Cardiac atrium fibroblast (primary cell): ENCODE results near the gene DGCR2. TPM values are rescaled to one million over a fixed set of nuclear protein-coding genes. Genes with fewer than 3 reads are reported as not detected.

Experiments used
- total RNA-seq: library from RNA; depleted of rRNA; stranded (reverse); fragments of >200 nt; gene quantifications from 2 replicates; pipeline ENCODE4 v1.2.3, GENCODE V29; 2015

DGCR2 gene, protein sequence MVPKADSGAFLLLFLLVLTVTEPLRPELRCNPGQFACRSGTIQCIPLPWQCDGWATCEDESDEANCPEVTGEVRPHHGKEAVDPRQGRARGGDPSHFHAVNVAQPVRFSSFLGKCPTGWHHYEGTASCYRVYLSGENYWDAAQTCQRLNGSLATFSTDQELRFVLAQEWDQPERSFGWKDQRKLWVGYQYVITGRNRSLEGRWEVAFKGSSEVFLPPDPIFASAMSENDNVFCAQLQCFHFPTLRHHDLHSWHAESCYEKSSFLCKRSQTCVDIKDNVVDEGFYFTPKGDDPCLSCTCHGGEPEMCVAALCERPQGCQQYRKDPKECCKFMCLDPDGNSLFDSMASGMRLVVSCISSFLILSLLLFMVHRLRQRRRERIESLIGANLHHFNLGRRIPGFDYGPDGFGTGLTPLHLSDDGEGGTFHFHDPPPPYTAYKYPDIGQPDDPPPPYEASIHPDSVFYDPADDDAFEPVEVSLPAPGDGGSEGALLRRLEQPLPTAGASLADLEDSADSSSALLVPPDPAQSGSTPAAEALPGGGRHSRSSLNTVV
- 33.9 and 39.9 TPM in 2 replicates for total RNA-seq

GRCh38 chr22:19122143-19122751 lies at the start of gene DGCR2:
Gene DGCR2, minus strand, starts transcription at chr22:19122412. Its CDS starts 206 bp downstream, at chr22:19122206.

GRCh38 chr22:19149991-19150390 lies 27.8 kb upstream of the DGCR2 start, which contains the start of gene GSC2:
Gene GSC2, minus strand, starts transcription at chr22:19150292. Its CDS starts 9 bp downstream, at chr22:19150283.

DNA sequence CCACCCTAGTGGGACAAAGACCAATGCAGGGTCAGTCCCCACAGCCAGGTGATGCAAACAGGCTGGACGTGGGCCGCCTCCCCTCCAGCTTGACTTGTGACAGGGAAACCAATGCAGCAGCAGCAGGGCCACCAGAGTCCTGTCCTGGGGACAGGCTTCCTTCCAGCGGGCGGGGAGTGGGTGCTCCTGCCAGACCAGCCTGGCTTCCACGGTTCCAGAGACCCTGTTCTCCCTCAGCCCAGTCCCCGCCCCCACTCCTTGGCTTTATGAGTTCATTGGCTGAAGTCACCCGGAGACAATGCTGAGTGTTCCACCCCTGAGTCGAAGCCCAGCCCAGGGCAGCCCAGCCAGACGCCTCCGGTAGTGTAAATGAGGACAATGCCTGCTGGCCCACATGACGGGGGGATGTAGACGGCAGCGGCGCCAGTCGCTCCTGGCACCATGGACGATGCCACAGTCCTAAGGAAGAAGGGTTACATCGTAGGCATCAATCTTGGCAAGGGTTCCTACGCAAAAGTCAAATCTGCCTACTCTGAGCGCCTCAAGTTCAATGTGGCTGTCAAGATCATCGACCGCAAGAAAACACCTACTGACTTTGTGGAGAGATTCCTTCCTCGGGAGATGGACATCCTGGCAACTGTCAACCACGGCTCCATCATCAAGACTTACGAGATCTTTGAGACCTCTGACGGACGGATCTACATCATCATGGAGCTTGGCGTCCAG lies 8.9 kb upstream of the DGCR2 start, which contains the start of gene TSSK2:
TSSK2 (plus strand) TSS at position 350 of the 726 bp plus-strand sequence; CDS start at position 442, 92 bp downstream.

Other genes with a start within 250 kb of the DGCR2 start
- 1.1 and 1.4 TPM in 2 replicates for gene DGCR6, start 216.1 kb downstream of the DGCR2 start, total RNA-seq
- not detected in 2 replicates for gene PRODH, start 186.1 kb downstream of the DGCR2 start, total RNA-seq
- not detected in 2 replicates for gene TSSK2, start 8.9 kb upstream of the DGCR2 start, total RNA-seq
- 13.9 and 15.9 TPM in 2 replicates for gene ESS2, start 22.2 kb upstream of the DGCR2 start, total RNA-seq
- gene GSC2, start 27.9 kb upstream of the DGCR2 start, total RNA-seq, result not detected in 2 replicates
- gene SLC25A1, start 56.3 kb upstream of the DGCR2 start, total RNA-seq, result 146 and 197 TPM in 2 replicates
- 8.4 and 20.2 TPM in 2 replicates for gene CLTCL1, start 169.3 kb upstream of the DGCR2 start, total RNA-seq